ENCODE measurements around the gene INTS15.

Gene INTS15

DNA sequence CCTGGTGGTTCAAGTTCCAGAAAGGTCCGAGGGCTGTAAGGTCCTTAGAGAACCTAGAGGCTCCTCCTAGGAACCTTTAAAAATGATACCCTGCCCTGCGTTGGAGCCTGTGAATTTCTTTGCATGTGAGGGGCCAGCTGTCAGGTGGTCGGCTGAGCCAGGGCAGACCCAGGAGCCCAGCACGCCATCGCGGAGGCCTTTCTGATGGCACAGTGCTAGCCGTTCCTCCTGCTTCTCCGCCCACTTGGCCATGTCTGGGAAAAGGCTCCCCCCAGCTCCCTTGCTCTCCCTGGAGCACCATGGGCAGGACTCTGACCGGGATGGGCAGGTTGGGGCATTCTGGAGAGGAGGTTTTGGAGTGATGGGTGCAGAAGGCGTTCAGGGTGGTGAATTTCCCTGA lies 54.9 kb downstream of the INTS15 start:
- no peak for DNase-seq

DNA sequence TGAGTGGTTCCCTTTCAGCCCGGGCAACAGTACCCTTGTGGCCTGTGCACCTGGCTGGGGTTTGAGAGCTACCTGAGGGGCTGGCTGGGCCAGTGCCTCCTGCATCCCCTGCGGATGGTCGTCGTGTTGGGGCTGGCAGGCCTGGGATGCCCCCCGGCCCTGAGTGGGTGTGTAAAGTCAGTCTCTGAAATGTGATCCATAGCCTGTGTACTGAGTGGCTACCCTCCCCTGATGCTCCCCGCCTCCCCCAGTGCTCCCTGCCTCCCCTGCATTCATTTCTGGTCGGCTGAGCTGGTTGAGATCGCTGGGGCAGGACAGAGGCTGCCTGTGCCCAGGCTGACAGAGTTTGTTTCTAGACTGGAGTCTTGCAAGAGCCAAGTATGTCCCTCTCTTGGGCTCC lies 56.6 kb downstream of the INTS15 start:
- no peak for DNase-seq

DNA sequence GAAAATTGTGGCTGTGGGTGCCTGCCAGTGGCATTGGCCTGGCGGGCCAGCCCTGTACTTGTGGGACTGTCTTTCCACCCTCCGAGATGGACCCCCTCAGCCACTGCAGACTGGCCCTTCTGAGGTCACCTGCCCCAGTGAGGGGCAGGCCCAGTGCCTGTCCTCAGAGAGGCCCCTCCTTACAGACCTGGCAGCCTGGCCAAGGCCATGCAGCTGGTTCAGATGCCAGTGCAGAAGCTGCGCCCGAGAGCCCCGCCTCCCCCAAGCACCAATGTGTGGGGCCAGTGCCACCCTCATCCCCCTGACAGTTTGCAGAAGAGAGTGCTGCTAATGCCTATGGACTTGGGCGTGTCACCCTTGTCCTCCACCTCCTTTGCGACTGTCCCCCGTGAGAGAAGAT lies 57.3 kb downstream of the INTS15 start:
- DNase-seq = no peak

DNA sequence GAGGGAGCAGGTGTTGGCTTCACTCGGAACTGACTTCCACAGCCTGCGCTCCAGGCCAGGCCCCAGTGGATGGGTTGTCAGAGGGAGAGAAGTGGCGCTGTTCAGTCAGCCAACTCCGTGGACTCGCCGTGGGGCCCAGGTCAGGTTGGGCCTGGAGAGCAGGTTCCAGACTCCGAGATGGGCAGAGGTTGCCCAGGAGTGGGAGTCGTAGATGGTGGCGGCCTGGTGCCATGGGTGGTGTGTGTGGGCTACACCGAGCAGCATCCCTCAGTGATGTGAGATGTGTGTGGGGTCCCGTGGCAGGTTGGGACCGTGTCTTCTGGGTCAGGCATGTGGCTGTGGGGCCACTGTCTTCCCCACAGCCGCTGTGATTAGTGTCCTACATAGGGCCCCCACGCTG lies 57.7 kb downstream of the INTS15 start:
- DNase-seq = no peak

DNA sequence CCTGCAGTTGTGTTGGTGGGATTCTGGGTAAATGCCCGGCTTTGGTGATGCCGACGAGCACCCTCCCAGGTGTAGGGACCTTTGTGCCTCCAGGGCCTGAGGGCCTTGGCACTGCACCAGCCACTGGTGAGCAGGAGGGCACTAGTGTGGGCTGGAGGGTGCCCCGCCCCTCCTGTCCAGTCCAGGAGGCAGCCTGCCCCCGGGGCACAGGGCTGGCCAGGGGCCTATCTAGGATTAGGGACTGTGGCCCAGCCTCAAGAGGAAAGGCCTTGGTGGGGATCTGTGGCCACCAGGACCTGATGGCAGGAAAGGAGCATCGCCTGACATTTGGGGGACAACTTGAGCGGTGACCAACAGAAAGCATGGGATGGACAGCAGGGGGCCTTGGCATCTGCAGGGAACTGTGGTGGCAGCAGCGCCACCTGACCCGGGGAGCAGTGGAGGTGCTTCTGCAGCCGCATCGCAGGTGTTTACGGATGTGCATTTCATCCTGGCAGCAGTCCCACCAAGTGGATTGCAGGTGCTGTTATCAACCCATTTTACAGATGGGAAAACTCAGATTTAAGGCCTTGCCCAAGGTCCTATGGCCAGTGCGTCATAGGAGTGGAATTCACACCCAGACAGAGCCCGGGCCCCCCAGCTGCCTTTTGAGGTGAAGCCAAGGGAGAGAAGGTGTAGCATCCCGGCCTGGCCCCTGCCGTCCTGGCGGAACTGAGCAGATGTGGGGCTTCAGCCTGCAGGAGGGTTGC lies 58.4 kb downstream of the INTS15 start:
- DNase-seq = no peak

DNA sequence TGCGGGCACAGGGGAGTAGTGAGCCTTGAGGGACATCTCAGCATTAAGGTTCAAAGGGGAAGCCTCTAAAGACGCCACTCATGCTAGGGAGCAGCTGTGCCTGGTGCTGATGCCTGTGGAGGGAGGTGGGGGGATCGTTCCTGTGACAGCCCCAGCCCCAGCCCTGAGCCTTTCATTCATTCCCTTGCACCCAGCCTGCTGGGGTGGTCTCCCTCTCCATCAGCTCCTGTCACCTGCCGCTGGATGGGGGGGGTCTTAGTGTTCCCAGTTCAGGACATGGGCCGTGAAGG lies 58.9 kb downstream of the INTS15 start:
- no peak for DNase-seq

DNA sequence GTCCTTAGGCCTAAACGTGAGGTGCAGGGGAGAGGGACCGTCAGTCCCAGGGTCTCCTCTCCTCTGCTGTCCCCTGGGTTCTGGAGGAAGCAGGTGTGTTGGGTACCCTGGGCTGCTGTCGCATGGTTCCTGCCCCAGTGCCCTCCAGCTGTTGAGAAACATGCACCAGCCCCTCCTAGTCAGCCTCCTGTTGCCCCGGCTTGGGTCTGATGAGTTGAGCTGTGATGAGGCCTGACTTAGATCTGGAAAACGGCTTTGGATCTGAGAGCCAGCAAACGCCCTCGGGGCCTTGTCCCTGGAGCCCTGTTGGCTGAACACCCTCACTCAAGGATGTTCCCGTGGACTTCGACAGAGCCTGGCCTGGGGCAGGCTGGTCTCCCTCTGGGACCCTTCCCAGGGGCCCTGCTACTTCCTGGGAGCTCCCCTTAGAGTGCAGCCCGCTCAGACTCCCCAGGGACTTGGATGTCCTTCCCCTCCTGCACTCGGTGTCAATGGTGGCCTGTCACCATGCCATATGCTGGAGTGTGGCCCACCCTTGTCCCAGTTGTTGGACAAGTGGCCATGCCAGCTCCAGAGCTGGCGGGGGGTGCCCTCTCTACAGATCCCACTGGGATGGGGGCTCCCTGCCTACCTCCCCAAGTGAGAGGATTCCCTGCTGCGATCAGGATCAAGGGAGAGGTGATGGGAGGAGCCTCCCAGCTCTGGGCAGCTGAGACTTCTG lies 59.6 kb downstream of the INTS15 start:
- DNase-seq = no peak

DNA sequence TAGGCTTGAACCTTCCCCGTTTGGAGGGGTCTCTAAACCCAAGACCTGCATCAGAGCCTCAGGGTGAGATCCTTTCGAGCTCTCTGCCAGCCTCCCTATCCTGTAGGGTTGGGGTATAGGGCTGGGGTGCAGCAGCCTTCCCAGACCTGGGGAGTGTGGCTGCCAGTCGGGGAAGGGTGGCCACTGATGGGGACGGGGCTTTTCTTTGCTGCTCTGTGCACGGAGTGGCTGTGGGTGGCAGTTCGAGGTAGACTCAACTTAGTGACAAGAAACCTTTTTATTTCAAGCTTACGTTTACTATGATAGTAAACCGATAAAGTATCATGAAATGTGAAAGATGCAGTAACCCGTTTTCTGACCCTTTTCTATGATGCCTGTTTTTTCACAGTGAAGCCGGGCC lies 60.3 kb downstream of the INTS15 start:
- no peak for DNase-seq

DNA sequence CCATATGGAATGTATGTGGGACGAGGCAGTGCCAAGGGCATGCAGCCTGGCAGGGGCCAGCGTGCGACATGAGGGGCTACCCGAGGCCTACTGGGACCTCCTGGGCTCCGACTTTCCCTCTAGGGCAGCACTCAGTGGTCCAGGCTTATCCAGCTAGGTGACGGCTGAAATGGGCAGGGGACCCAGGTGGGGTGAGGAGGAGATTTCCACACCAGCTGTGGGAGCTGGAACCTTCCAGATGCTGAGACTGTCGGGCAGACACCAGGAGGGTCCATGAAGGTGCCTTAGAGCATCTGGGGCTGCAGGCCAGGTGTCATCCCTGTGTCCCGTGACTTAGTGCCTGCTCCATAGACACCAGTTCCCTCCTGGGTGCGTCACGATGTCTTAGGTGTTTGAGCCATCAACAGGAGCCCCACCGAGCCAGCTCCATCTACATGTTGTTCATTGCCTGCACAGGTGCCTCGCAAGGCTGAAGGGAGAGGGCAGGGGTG lies 60.7 kb downstream of the INTS15 start:
- DNase-seq = no peak

DNA sequence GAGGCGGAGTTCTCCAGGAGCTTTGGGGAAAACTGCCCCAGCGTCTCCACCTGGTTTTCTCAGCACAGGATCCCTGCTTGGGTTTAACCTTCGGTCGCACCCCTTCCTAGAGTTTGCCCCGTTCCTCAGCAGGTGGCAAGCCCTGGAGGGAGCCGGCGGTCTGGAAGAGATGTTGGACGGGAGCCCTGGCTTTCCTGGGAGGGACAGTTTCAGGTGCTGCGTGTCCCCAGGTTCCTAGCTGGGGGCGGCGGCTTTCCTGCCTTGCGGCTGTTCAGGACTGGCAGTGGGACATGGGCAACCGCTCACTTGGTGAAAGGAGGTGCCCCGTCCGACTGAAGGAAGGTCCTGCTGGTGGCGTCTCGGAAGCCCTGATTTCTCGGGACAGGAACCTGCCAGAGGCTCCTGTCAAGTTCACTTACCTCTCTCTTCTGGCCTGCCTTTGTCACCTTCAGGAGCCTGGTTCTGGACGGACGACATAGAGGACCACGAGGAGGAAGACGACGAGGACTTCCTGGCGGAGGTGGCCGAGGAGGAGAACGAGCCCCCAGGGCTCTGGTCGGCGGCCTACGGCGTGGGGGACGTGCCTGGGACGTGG lies 62.1 kb downstream of the INTS15 start:
- DNase-seq = no peak

DNA sequence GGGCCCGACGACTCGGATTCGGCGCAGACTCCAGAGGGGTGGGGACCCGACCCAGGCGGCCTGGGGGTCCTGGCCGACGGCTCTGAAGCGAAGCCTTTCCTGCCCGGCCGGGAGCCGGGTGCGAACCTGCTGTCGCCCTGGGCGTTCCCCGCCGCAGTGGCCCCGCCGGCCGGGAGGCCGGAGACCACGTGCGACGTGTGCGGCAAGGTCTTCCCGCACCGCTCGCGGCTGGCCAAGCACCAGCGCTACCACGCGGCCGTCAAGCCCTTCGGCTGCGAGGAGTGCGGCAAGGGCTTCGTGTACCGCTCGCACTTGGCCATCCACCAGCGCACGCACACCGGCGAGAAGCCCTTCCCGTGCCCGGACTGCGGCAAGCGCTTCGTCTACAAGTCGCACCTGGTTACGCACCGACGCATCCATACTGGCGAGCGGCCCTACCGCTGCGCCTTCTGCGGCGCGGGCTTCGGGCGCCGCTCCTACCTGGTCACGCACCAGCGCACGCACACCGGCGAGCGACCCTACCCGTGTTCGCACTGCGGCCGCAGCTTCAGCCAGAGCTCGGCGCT lies 62.7 kb downstream of the INTS15 start:
- no peak for DNase-seq

DNA sequence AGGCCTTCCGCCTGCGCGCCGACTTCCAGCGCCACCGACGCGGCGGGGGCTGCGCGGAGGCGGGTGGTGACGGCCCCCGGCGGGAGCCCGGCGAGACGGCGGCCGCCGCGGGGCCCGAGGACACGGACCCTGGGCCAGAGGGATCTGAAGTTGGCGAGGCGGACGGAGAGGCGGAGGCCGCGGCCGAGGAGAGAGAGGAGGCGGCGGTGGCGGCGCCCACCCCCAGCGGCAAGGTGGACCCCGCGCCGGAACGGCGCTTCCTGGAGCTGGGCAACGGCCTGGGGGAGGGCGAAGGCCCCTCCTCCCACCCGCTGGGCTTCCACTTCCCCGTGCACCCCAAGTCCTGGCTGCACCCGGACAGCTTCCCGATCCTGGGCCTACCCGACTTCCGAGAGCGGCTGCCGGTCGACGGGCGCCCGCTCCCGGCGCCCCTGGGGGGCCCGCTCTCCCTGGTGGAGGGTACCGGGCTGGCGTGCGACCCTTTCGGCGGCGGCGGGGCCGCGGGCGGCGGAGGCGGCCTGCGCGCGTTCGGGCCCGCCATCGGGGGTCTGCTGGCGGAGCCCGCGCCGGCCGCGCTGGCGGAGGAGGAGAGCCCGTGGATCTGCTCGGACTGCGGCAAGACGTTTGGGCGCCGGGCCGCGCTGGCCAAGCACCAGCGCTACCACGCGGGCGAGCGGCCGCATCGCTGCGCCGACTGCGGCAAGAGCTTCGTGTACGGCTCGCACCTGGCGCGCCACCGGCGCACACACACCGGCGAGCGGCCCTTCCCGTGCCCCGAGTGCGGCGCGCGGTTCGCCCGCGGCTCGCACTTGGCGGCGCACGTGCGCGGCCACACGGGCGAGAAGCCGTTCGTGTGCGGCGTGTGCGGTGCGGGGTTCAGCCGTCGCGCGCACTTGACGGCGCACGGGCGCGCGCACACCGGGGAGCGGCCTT lies 63.5 kb downstream of the INTS15 start:
- DNase-seq = no peak

DNA sequence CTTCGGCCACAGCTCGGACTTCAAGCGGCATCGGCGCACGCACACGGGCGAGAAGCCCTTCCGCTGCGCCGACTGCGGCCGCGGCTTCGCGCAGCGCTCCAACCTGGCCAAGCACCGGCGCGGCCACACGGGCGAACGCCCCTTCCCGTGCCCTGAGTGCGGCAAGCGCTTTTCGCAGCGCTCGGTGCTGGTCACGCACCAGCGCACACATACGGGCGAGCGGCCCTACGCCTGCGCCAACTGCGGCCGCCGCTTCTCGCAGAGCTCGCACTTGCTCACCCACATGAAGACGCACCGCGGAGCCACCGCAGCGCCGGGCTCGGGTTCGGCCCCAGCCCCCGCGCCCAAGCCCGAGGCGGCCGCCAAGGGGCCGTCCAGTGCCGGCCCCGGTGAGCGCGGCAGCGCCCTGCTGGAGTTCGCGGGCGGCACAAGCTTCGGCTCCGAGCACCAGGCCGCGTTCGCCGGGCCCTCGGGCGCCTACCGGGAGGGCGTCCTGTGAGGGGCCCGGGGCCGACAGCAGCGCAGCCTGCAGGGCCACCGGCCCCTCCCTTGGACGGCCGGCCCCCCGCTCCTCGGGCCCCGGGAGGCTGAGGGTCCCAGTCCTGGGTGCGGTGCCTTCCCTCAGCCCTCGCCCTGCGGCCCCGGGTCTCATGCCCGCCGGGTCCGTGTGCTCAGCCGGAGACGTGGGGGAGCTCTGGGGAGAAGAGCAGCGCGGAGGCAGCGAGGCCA lies 64.5 kb downstream of the INTS15 start:
- no peak for DNase-seq

DNA sequence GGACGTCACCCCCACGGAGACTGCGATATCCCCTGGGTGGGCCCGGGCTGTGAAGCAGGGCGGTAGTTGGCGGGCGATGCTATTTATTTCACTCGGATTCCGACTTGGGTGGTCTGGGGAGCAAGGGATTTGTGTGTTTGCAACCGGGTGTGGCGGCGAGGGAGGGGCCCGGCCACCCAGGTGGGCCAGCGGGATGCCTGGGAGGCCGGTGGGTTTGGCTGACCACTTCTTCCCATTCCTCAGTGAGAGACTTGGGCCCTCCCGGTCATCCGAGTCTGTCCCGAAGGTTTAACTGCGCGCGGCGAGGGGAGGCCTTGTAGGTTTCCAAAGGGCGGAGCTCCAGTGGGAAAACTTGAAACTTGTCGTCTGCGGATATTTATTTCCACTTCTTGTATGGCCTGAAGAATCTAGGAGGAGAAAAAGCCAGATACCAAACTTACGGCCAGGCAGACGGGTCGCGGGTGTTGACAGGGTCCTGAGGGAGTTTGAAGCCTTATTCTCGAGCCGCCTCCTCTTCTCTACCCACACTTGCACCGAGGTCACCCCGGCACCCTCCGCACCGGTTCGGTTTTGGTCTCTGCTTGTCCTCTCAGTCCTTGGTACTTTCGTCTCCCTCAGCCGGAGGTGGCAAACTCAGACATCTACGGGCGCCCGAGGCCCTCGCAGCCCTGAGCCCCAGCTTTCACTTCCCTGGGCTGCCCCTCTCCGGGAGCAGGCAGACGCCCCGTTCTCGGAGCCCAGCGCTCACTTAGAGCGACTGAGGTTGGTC lies 65.2 kb downstream of the INTS15 start:
- no peak for DNase-seq

DNA sequence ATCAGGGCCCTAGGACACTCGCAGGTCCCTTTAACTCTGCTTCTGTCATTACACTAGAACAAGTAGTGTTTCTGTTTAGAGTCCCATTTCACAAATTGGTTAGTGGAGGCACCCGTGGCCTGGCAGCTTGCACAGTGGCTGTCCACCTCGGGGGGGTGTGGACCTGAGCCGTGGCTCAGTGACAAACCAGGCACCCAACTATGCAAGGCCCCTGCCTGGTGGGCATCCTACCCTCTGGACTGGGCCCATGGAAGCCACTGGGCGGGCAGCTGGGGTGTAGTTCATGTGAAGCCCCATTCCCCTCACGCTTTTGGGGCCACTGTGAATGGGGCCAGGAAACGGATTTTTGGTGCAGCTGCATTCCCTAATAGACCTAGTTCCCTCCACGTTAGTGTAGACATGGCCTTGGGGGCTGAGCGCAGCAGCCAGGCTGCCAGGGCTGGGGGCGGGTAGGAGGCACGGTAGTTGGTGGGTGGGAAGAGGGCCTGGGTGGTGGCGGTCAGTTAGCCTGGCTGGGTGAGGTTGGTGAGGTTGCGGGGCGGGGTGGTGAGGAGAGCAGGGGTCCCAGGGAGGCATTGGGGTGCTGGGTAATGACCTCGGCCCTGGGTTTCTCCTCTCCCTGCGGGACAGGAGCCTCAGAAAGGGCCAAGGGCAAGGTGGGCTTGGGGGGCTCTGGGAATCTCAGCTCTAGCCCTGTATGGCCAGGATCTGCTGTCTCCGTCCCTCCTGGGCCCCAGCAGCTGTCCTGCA lies 66.0 kb downstream of the INTS15 start:
- DNase-seq = no peak

DNA sequence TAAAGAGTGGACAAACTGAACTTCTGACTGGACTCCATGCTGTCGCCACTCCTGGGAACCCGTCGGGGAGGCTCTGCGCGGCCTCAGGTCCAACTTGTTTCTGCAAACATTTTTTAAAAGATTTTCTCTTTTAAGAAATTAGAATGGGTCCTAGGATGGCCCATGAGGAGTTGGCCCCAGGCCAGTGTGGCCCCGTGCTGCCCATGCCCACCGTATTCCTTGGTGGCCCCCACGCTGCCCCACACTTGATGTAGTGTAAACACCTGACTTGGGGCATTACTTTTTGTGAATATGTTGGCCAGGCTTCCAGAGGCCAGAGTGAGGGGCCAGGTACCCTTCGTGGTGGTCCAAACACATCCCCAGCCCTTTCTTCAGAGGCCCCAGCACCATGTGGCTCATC lies 66.6 kb downstream of the INTS15 start:
- DNase-seq = no peak

All from NCI-H146 (cell line).